ENCODE results near the gene FAM210A. TPM values are rescaled to one million over a fixed set of nuclear protein-coding genes. Genes with fewer than 3 reads are reported as not detected.
A peak's percentile ranks its signal among the peaks of the same experiment; 100 is the strongest.

FAM210A gene
- total RNA-seq, 4 donors from 2014 or later = 10.4 to 22.4 (median 17.4) TPM

- Histone ChIP-seq H3K4me1 (peaks cover 29 to 37% (median 30%) of the 10 kb centered on the region in 4 donors), H3K36me3 (peaks cover 5 to 16% (median 12%) of the 10 kb centered on the region in 4 donors), H3K27ac (replicated peaks in 1 of 4) (peak overlapping the region; percentile 1 to 44 (median 20)), H3K27me3 (no peaks in the 10 kb centered on the region), H3K9me3 (no peaks in the 10 kb centered on the region), H3K4me3 (no peak overlapping the region)
- no peak for DNase-seq (ENCODE audit: extremely low spot score)
- no peak for TF ChIP-seq POLR2AphosphoS5 (IDR thresholded peaks at IDR 0.05)
- intact Hi-C loops (cut with DNase I) = no loop called here
- WGBS = 59% methylated on average over 8 of the region's 8 CpGs
Measured at GRCh38 chr18:13661051-13661778, 65.1 kb downstream of the FAM210A start.

- Histone ChIP-seq H3K4me1 (peaks cover 29 to 37% (median 30%) of the 10 kb centered on the region in 4 donors), H3K9me3 (no peaks in the 10 kb centered on the region), H3K27ac (replicated peaks in 1 of 4) (peak overlapping the region in 3 of 4 donors; percentile 1 to 44 (median 23)), H3K4me3 (no peak overlapping the region), H3K27me3 (no peaks in the 10 kb centered on the region), H3K36me3 (peaks cover 5 to 11% (median 8%) of the 10 kb centered on the region in 4 donors)
- 21% methylated on average over 5 of the region's 5 CpGs for WGBS
- no peak for DNase-seq (ENCODE audit: extremely low spot score)
- TF ChIP-seq POLR2A (IDR thresholded peaks at IDR 0.05; ENCODE audit: low read depth) = no peak
- TF ChIP-seq CTCF (IDR thresholded peaks at IDR 0.05) = no peak
- TF ChIP-seq POLR2AphosphoS5 (IDR thresholded peaks at IDR 0.05) = peak in 1 of 2 donors; percentile 30
- no peak for TF ChIP-seq EP300 (IDR thresholded peaks at IDR 0.05)
- intact Hi-C loops (cut with DNase I) = no loop called here
Measured at GRCh38 chr18:13660510-13660909, 65.8 kb downstream of the FAM210A start.

GRCh38 chr18:13658436-13659204 lies 67.7 kb downstream of the FAM210A start:
- TF ChIP-seq POLR2AphosphoS5 (IDR thresholded peaks at IDR 0.05) (no peak), EP300 (IDR thresholded peaks at IDR 0.05) (no peak), POLR2A (IDR thresholded peaks at IDR 0.05; ENCODE audit: low read depth) (no peak)
- Histone ChIP-seq H3K9me3 (no peaks in the 10 kb centered on the region), H3K27me3 (no peaks in the 10 kb centered on the region), H3K4me1 (peaks cover 30 to 46% (median 38%) of the 10 kb centered on the region in 4 donors), H3K4me3 (no peak overlapping the region), H3K27ac (replicated peaks in 1 of 4) (peak overlapping the region in 2 of 4 donors; percentile 15 to 36), H3K36me3 (peaks cover 0 to 4% (median 3%) of the 10 kb centered on the region in 4 donors)
- 73% methylated on average over 7 of the region's 8 CpGs for WGBS
- intact Hi-C loops (cut with DNase I) = no loop called here
- no peak for DNase-seq (ENCODE audit: extremely low spot score)

- Histone ChIP-seq H3K9me3 (no peaks in the 10 kb centered on the region), H3K27me3 (no peaks in the 10 kb centered on the region), H3K4me3 (no peak overlapping the region), H3K4me1 (peaks cover 30 to 47% (median 39%) of the 10 kb centered on the region in 4 donors), H3K27ac (replicated peaks in 1 of 4) (peak overlapping the region in 1 of 4 donors; percentile 36), H3K36me3 (no peaks in the 10 kb centered on the region)
- WGBS = 31% methylated on average over 7 of the region's 7 CpGs
- no peak for DNase-seq (ENCODE audit: extremely low spot score)
- no peak for TF ChIP-seq CTCF (IDR thresholded peaks at IDR 0.05)
- TF ChIP-seq EP300 (IDR thresholded peaks at IDR 0.05) = no peak
- TF ChIP-seq POLR2AphosphoS5 (IDR thresholded peaks at IDR 0.05) = no peak
- no peak for TF ChIP-seq POLR2A (IDR thresholded peaks at IDR 0.05; ENCODE audit: low read depth)
- intact Hi-C loops (cut with DNase I) = no loop called here
Measured at GRCh38 chr18:13657974-13658373, 68.4 kb downstream of the FAM210A start.

- no peak overlapping the region for H3K27ac ChIP-seq (replicated peaks in 1 of 4)
- peaks cover 9 to 21% (median 18%) of the 10 kb centered on the region in 4 donors for H3K4me1 ChIP-seq
- no peak for TF ChIP-seq POLR2AphosphoS5 (IDR thresholded peaks at IDR 0.05)
- no peak for TF ChIP-seq EP300 (IDR thresholded peaks at IDR 0.05)
- TF ChIP-seq POLR2A (IDR thresholded peaks at IDR 0.05; ENCODE audit: low read depth) = no peak
- TF ChIP-seq CTCF (IDR thresholded peaks at IDR 0.05) = no peak
- no peak overlapping the region for H3K4me3 ChIP-seq
- DNase-seq (ENCODE audit: extremely low spot score) = no peak
- H3K36me3 ChIP-seq = no peaks in the 10 kb centered on the region
- intact Hi-C loops (cut with DNase I) = no loop called here
- H3K9me3 ChIP-seq = no peaks in the 10 kb centered on the region
- no peaks in the 10 kb centered on the region for H3K27me3 ChIP-seq
- WGBS = 39% methylated on average over 13 of the region's 13 CpGs
Measured at GRCh38 chr18:13653746-13654433, 72.5 kb downstream of the FAM210A start.
